Spinal cord (tissue), 10 donors: ENCODE data around the gene CD7. TPM values are rescaled to one million over a fixed set of nuclear protein-coding genes. Genes with fewer than 3 reads are reported as not detected.

Experiments
- DNase-seq, 6 donors: peaks; one replicate each; pipeline versions ENCODE4 v3.0.0 to v3.0.0-alpha.2; 2013 to 2015; ENCODE audit warnings: low spot score in 6 of 6, low read depth in 4 of 6
- H3K27ac ChIP-seq: one replicate; pipeline ENCODE4 v1.5.1; 2013; ENCODE audit warnings: low read depth, low read length, control low read depth
- H3K27me3 ChIP-seq: one replicate; pipeline ENCODE4 v1.6.1; 2013; ENCODE audit warnings: low read length; ENCODE audit not compliant: control insufficient read depth, insufficient read depth
- H3K36me3 ChIP-seq: one replicate; pipeline ENCODE4 v1.6.1; 2013; ENCODE audit warnings: low read length; ENCODE audit not compliant: control insufficient read depth, insufficient read depth
- H3K4me1 ChIP-seq: one replicate; pipeline ENCODE4 v1.6.1; 2013; ENCODE audit warnings: low read length; ENCODE audit not compliant: control insufficient read depth, insufficient read depth
- H3K4me3 ChIP-seq: one replicate; pipeline ENCODE4 v1.5.1; 2013; ENCODE audit warnings: low read depth, low read length, control low read depth
- H3K9me3 ChIP-seq: one replicate; pipeline ENCODE4 v1.6.1; 2013; ENCODE audit warnings: low read length; ENCODE audit not compliant: control insufficient read depth, insufficient read depth
- WGBS: methylation state at CpG from one replicate; pipeline ENCODE4 v1.1.5; 2013; ENCODE audit warnings: missing lambda C conversion rate; ENCODE audit not compliant: insufficient coverage; 5-methylcytosine and 5-hydroxymethylcytosine counted together
- polyA plus RNA-seq, 2 donors: library from polyadenylated mRNA; unstranded; fragments of 120-200 nt; gene quantifications; one replicate each; pipeline ENCODE4 v1.2.1, GENCODE V29; 2013; ENCODE audit not compliant: insufficient read length in 2 of 2
- total RNA-seq, 2 donors: library from RNA; depleted of rRNA in 1 of 2; stranded (reverse); fragments of 120-200 nt in 1 of 2; fragments of >200 nt in 1 of 2; gene quantifications; one replicate each; pipeline versions ENCODE4 v1.2.3 to v1.2.4, GENCODE V29; 2013 to 2014
- donor health status: healthy.

CD7 gene
- total and polyA plus RNA-seq, 4 donors = 0.33 to 0.42 (median 0.41) TPM; not detected in 1

DNA sequence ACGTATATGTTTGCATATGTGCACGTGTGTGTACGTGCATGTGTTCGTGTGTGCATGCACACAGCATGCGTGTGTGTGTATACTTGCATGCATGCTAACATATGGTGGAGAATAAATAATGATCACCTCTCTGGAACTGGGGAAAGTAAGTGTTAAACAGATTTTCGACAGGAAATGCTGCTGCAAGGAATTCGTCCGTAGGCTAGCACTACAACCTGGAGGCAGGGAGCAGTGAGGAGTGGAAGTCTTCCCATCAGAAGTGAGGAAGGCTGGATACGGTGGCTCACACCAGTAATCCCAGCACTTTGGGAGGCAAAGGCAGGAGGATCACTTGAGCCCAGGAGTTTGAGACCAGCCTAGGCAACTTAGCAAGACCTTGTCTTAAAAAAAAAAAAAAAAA is 39.1 kb downstream of the CD7 start:
- no peaks in the 10 kb centered on the region for H3K9me3 ChIP-seq
- H3K27me3 ChIP-seq = no peaks in the 10 kb centered on the region
- 90% methylated on average over 7 of the region's 9 CpGs for WGBS
- H3K4me1 ChIP-seq = peaks cover 28% of the 10 kb centered on the region
- no peak overlapping the region for H3K4me3 ChIP-seq
- no peak for DNase-seq
- H3K27ac ChIP-seq = no peak overlapping the region
- H3K36me3 ChIP-seq = peaks cover 15% of the 10 kb centered on the region

DNA sequence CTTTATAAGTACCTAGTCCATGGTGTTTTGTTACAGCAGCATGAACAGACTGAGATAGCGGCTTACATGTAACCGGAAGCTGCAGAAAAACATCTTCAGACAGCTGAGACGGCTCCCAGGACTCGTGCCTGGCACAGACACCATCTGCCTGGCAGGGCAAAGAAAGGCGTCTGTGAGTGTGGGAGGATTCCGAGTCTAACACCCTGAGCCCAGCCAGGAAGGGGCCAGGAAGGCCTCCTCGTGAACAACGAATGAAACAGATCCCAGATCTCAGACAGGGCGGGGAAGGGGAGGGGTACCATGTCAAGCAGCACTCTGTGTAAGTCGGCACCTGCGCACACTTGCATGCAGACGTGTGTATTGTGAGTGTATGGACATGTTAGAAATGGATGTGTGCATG is 39.6 kb downstream of the CD7 start:
- peaks cover 15% of the 10 kb centered on the region for H3K36me3 ChIP-seq
- no peak overlapping the region for H3K4me3 ChIP-seq
- no peaks in the 10 kb centered on the region for H3K9me3 ChIP-seq
- 67% methylated on average over 12 of the region's 12 CpGs for WGBS
- DNase-seq = peak in 1 of 6 donors; percentile 65
- H3K27me3 ChIP-seq = no peaks in the 10 kb centered on the region
- H3K4me1 ChIP-seq = peaks cover 23% of the 10 kb centered on the region
- H3K27ac ChIP-seq = no peak overlapping the region

DNA sequence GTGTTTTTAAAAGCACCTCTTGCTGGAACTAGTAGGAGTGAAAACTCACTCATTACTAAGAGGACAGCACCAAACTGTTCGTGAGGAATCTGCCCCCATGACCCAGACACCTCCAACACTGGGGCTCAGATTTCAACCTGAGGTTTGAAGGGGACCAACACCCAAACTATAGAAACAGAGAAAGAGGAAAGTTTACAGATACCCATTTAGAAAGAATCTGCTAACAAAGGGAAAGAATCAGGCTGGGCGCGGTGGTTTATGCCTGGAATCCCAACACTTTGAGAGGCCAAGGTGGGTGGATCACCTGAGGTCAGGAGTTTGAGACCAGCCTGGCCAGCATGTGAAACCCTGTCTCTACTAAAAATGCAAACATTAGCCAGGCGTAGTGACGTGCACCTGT is 40.5 kb downstream of the CD7 start:
- Histone ChIP-seq H3K27me3 (no peaks in the 10 kb centered on the region), H3K4me1 (peaks cover 26% of the 10 kb centered on the region), H3K27ac (no peak overlapping the region), H3K4me3 (no peak overlapping the region), H3K36me3 (peaks cover 19% of the 10 kb centered on the region), H3K9me3 (no peaks in the 10 kb centered on the region)
- 84% methylated on average over 4 of the region's 5 CpGs for WGBS
- no peak for DNase-seq

DNA sequence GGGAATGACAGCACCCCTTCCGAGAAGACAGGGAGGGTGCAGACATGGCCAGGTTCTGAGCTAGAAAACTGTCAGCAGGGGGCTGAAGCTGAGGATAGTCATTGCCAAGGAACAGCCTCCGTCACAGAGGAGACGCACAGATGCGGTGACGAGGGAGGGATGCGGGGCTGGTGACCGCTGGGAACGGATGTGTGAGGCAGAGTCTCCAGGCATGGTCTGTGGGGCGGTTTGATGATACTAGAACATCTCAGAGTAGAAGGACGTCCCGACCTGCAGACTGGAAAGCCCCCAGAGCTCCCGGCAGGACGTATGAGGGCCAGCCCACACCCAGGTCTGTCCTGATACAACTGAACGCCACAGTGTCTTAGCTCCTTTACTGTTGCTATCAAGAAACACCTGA is 42.1 kb downstream of the CD7 start:
- Histone ChIP-seq H3K4me1 (peaks cover 41% of the 10 kb centered on the region), H3K27me3 (no peaks in the 10 kb centered on the region), H3K9me3 (no peaks in the 10 kb centered on the region), H3K36me3 (peaks cover 33% of the 10 kb centered on the region), H3K4me3 (no peak overlapping the region), H3K27ac (no peak overlapping the region)
- no peak for DNase-seq
- WGBS = 91% methylated on average over 12 of the region's 14 CpGs

DNA sequence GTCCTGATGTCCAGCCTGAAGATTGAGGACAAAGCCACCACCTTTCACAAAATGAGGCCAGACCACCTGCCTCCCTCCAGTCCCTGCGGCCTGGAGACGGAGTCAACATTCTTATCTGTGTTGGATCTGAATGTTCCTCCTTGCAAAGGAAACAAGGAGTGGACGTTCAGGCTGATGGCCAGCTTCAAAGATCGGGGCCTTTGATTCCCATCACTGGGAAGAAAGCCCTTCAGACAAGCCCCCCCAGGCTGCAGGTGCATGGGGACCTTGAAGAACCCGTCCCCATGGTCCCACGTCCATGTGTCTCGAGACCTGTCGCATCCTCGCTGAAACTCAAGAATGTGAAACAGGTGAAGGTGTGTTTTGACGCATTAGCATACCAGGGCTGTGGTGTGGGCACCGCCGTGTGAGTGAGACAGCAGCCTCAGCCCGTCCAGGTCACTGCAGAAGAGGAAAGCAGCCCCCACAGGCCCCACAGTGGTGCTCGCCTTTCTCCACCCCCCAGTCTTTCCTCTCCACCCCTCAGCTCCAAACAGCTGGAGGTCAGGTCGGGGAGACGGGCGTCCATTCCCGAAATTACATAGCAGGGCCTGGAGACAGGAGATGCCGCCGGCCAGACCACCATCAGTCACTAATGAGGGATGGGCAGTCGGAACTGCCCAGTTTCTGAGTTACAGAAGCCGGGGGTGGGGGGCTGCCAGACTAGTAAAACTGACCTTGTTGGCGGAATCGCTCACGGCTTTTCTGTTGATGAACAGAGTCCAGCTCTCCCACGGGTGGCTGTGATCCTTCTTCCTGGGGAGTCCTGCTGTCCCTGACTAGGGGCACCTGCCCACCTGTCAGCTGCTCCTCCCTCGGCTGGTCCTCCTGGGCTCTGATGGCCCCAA is 43.0 kb downstream of the CD7 start:
- peaks cover 43% of the 10 kb centered on the region for H3K36me3 ChIP-seq
- peaks cover 51% of the 10 kb centered on the region for H3K4me1 ChIP-seq
- WGBS = 75% methylated on average over 25 of the region's 27 CpGs
- DNase-seq = no peak
- no peaks in the 10 kb centered on the region for H3K27me3 ChIP-seq
- H3K9me3 ChIP-seq = no peaks in the 10 kb centered on the region
- peak overlapping the region; percentile 72 for H3K4me3 ChIP-seq
- peak overlapping the region; percentile 95 for H3K27ac ChIP-seq

DNA sequence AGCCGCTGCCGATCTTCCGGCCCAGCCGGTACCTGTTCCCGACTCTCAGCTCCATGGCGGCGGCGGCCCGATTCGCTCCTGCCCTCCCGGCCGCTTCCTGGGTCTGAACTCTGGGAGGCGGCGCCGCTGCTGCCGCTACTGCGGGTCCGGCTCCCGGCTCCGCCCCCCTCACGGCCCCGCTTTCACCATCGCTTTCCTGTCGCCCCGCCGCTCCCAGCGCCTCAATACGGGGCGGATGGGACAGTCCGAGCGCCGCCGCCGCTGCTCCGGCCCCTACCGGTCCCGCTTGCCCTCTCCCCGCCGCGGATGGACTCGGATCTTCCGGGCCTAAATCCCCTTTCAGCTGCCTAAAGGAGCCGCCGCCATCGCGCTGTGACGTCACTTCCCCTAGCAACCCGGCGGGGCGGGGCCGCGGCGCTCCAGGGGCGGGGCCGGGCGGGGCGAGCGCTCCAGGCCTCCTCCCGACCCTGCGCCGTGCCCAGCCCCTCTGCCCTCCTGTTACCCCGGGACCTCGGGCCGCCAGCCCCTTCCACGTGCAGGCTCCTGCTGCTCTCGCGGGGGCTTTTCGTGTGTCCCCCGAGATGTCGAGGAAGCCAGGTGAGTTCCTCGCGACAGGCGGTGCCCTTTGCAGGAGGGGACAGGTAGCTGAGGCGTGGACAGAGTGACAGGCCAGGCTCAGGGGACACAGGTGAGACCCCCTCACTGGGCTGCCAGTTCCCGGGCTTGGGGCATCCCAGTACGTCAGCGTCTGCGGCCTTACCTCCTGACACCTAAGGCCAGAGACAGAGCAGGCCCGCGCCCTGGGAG is 43.9 kb downstream of the CD7 start, which contains the start of gene CSNK1D:
TSS of gene CSNK1D (minus strand) at position 374 of the 807 bp plus-strand sequence. CDS start at position 55, 319 bp downstream.
- DNase-seq = peak; percentile 82 to 97 (median 89)
- peak within 1 kb of the TSS; percentile 95 for H3K27ac ChIP-seq
- WGBS = 3% methylated on average over 80 of the region's 80 CpGs

DNA sequence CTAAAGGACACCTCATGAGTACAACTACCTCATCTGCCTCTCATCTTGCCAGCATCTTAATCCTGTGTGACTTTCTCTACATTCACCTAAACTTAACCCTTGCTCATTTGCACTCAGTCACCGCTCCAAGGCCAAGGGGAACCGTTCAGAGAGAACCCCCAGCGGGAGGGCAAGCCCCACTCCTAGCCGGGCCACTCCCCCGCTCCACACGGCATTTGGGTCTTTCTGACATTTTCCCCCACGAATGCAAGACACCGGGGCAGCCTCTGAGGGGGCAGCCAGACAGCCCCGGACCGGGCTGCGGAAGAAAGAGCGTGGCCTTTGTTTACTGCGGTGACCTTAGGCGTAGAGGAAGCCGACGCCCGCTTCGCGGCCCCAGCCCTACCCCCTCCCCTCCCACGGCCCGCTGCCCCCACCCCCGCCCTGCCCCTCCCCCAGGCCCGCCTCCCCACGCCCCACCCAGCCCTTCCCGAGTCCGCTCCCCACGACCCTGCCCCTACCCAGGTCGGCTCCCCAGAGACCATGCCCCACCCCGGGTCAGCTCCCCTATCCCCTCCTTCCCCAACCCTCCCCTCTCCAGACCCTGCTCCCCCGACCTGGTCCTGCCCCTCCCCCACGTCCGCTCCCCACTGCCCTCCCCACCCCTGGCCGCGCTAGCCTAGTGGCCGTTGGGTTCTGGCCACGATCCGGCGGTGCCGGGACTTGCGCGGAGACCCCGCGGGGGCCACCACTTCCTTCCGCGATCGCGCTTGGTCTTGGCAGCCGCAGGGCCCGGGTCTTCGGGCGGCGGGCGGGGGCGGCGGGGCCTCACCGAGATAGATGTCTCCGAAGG is 44.7 kb downstream of the CD7 start:
- peak in 2 of 6 donors; percentile 11 to 28 for DNase-seq

More for the DNA sequence above, 43.9 kb downstream of the CD7 start, which contains the start of gene CSNK1D:
- Histone ChIP-seq H3K4me3 (peak within 1 kb of the TSS; percentile 72), H3K4me1 (peaks cover 59% of the 10 kb centered on the region), H3K36me3 (peaks cover 45% of the 10 kb centered on the region), H3K27me3 (no peaks in the 10 kb centered on the region), H3K9me3 (no peaks in the 10 kb centered on the region)

DNA sequence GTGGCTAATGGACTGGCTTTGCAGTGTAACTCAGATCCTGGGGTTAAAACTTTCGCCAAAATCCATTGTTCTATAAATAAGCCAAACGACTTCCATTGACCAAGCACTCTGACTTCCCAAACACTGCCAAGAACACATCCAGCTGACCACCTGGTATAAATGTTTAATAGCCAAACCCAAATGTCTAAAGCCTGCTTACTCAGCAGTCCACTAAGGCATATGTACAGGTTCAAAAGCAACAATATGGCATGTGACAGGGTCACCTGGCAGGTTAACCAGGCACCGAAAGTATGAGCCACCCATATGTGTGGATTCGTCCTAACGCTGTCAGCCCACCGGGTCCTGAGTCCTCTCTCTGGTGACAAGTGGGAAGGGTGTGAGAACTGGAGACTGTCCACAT is 46.0 kb downstream of the CD7 start:
- Histone ChIP-seq H3K27ac (no peak overlapping the region), H3K4me3 (no peak overlapping the region), H3K9me3 (no peaks in the 10 kb centered on the region), H3K4me1 (peaks cover 71% of the 10 kb centered on the region), H3K36me3 (peaks cover 61% of the 10 kb centered on the region), H3K27me3 (no peaks in the 10 kb centered on the region)
- no peak for DNase-seq
- 83% methylated on average over 4 of the region's 6 CpGs for WGBS

More for the DNA sequence above, 44.7 kb downstream of the CD7 start:
- Histone ChIP-seq H3K4me1 (peaks cover 65% of the 10 kb centered on the region), H3K27me3 (no peaks in the 10 kb centered on the region), H3K9me3 (no peaks in the 10 kb centered on the region), H3K4me3 (peak overlapping the region; percentile 72), H3K36me3 (peaks cover 51% of the 10 kb centered on the region), H3K27ac (peak overlapping the region; percentile 95)
- under 1% methylated on average over 35 of the region's 57 CpGs for WGBS

DNA sequence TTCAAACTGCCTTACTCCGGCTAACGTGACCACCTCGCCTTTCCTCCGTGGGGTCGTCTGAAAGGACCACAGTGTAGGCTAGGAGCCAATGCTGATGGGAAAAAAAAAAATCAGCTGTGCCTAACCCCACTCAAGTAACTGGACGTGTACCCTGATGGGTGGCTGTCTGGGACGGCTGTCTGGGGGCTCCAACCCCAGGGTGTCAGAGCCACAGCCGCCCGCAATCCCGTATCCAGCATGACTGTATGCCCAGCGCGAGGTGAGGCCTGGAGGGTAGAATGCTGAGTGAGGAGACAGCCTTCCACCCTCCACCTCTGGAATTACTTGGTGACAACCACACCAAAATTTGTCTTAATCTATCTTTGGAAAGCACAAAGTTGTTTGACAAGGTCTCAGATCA is 46.8 kb downstream of the CD7 start:
- H3K36me3 ChIP-seq = peaks cover 64% of the 10 kb centered on the region
- H3K27me3 ChIP-seq = no peaks in the 10 kb centered on the region
- H3K27ac ChIP-seq = no peak overlapping the region
- no peaks in the 10 kb centered on the region for H3K9me3 ChIP-seq
- peaks cover 71% of the 10 kb centered on the region for H3K4me1 ChIP-seq
- H3K4me3 ChIP-seq = no peak overlapping the region
- WGBS = no CpG with 5 or more reads among the region's 12 CpGs
- DNase-seq = no peak
